HCT116 (cell line): ENCODE measurements around the gene PSORS1C2.

ENCODE experiments used
- EZH2phosphoT487 ChIP-seq: fragments of 200-600 bp; IDR thresholded peaks from 2 replicates; pipeline ENCODE4 v1.6.1; 2018; ENCODE audit warnings: antibody characterized with exemption, borderline replicate concordance
- TF ChIP-seq, protein P1 (sequence below), 3 experiments: fragments of 200-600 bp in 1 of 3; sonication (generic) in 1 of 3; IDR thresholded peaks in 2 of 3; conservative IDR thresholded peaks in 1 of 3; 2 replicates each; pipeline ENCODE4 v1.5.1; 2012 to 2017; ENCODE audit warnings: low read depth in 2 of 3, low read length in 2 of 3, antibody characterized with exemption in 1 of 3, borderline replicate concordance in 1 of 3, control low read depth in 1 of 3, mild to moderate bottlenecking in 1 of 3, mixed read lengths in 1 of 3, mixed run types in 1 of 3, moderate library complexity in 1 of 3; ENCODE audit not compliant: insufficient read depth in 1 of 3

- TF ChIP-seq, protein P1, sequence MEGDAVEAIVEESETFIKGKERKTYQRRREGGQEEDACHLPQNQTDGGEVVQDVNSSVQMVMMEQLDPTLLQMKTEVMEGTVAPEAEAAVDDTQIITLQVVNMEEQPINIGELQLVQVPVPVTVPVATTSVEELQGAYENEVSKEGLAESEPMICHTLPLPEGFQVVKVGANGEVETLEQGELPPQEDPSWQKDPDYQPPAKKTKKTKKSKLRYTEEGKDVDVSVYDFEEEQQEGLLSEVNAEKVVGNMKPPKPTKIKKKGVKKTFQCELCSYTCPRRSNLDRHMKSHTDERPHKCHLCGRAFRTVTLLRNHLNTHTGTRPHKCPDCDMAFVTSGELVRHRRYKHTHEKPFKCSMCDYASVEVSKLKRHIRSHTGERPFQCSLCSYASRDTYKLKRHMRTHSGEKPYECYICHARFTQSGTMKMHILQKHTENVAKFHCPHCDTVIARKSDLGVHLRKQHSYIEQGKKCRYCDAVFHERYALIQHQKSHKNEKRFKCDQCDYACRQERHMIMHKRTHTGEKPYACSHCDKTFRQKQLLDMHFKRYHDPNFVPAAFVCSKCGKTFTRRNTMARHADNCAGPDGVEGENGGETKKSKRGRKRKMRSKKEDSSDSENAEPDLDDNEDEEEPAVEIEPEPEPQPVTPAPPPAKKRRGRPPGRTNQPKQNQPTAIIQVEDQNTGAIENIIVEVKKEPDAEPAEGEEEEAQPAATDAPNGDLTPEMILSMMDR (IDR thresholded peaks at IDR 0.05 in 2 of 3, conservative IDR thresholded peaks at IDR 0.05 in 1 of 3; ENCODE audit: borderline replicate concordance in 1 of 3, insufficient read depth in 1 of 3, low read depth in 2 of 3, low read length in 2 of 3) = peak; percentile 52 to 55 (median 53); a peak in 5 of 6 replicates
- no peak for TF ChIP-seq EZH2phosphoT487
Measured at GRCh38 chr6:31114970-31115849, 23.7 kb downstream of the PSORS1C2 start.
